GM19395 (cell line): ENCODE data around the gene KIF27.
"Not testable (repeated sequence)": the region's sequence is repeated elsewhere in the genome, so short reads cannot be mapped to it uniquely, and the experiment has no call there.

Experiments
- ATAC-seq: cut with Tn5 transposase; IDR thresholded peaks from one replicate; pipeline ENCODE4 v1.9.1; 2021; ENCODE audit warnings: mild to moderate bottlenecking, moderate library complexity; ENCODE audit not compliant: unreplicated experiment

The KIF27 gene

GRCh38 chr9:83934569-83935275, 13.5 kb upstream of the KIF27 start:
- no peak for ATAC-seq

GRCh38 chr9:83933790-83934189, 12.6 kb upstream of the KIF27 start:
- no peak for ATAC-seq

- no peak for ATAC-seq
Observed at GRCh38 chr9:83932851-83933250, 11.6 kb upstream of the KIF27 start.

GRCh38 chr9:83932011-83932410, 10.8 kb upstream of the KIF27 start:
- ATAC-seq: no peak

GRCh38 chr9:83930881-83931280, 9.6 kb upstream of the KIF27 start:
- no peak for ATAC-seq

- ATAC-seq: no peak
Observed at GRCh38 chr9:83927591-83927990, 6.4 kb upstream of the KIF27 start.

GRCh38 chr9:83920469-83920926, 734 bp downstream of the KIF27 start:
- peak; percentile 48 for ATAC-seq

GRCh38 chr9:83919111-83919510, 2.1 kb downstream of the KIF27 start:
- ATAC-seq: no peak

GRCh38 chr9:83912194-83912593, 9.0 kb downstream of the KIF27 start:
- ATAC-seq: peak; percentile 76

- ATAC-seq: no peak
Observed at GRCh38 chr9:83906144-83906543, 15.1 kb downstream of the KIF27 start.

GRCh38 chr9:83900615-83901014, 20.6 kb downstream of the KIF27 start:
- not testable (repeated sequence) for ATAC-seq

GRCh38 chr9:83894301-83894700, 26.9 kb downstream of the KIF27 start:
- ATAC-seq: not testable (repeated sequence)

- ATAC-seq: not testable (repeated sequence)
Observed at GRCh38 chr9:83886498-83886897, 34.7 kb downstream of the KIF27 start.

GRCh38 chr9:83885559-83886240, 35.5 kb downstream of the KIF27 start:
- not testable (repeated sequence) for ATAC-seq

GRCh38 chr9:83881687-83882408, 39.4 kb downstream of the KIF27 start:
- ATAC-seq: not testable (repeated sequence)

GRCh38 chr9:83875559-83875958, 45.7 kb downstream of the KIF27 start:
- ATAC-seq: not testable (repeated sequence)

- peak; percentile 80 for ATAC-seq
Observed at GRCh38 chr9:83849895-83850294, 71.3 kb downstream of the KIF27 start.

GRCh38 chr9:83837070-83837643, 84.1 kb downstream of the KIF27 start:
- not testable (repeated sequence) for ATAC-seq

- ATAC-seq: not testable (repeated sequence)
Observed at GRCh38 chr9:83830426-83831071, 90.7 kb downstream of the KIF27 start.

GRCh38 chr9:83824986-83825623, 96.1 kb downstream of the KIF27 start:
- ATAC-seq: not testable (repeated sequence)
